ENCODE measurements around the gene UNC80. TPM values are rescaled to one million over a fixed set of nuclear protein-coding genes. Genes with fewer than 3 reads are reported as not detected.

UNC80 gene
- total and polyA plus RNA-seq, 2 of the 13 experiments (the other 11 are each of a cell fraction or from before 2014, with no cell fraction given): not detected

GRCh38 chr2:210002158-210003157 lies 230.8 kb downstream of the UNC80 start, which contains the start of gene RPE (continued):
- TF ChIP-seq ZSCAN25 (CRISPR knock-in tag; IDR thresholded peaks at IDR 0.05) (peak; percentile 57), NCOA5 (CRISPR knock-in tag; IDR thresholded peaks at IDR 0.05) (no peak), CSRNP1 (CRISPR knock-in tag; IDR thresholded peaks at IDR 0.05) (no peak; the same call in 1 of the 2 replicates), SNAI1 (CRISPR knock-in tag; IDR thresholded peaks at IDR 0.05; ENCODE audit: borderline replicate concordance) (peak; percentile 46; the same call in 1 of the 2 replicates), CEBPG (CRISPR knock-in tag; IDR thresholded peaks at IDR 0.05) (no peak; the same call in 1 of the 2 replicates), IRF2 (CRISPR knock-in tag; IDR thresholded peaks at IDR 0.05) (peak; percentile 92), TCF7L2 (IDR thresholded peaks at IDR 0.05; ENCODE audit: low read depth, low read length) (no peak), ZNF563 (CRISPR knock-in tag; IDR thresholded peaks at IDR 0.05) (peak; percentile 64; the same call in 1 of the 2 replicates), ZMYM3 (CRISPR knock-in tag; IDR thresholded peaks at IDR 0.05) (no peak; the same call in 1 of the 2 replicates), KLF15 (CRISPR knock-in tag; IDR thresholded peaks at IDR 0.05; ENCODE audit: borderline replicate concordance) (peak; percentile 34; the same call in 1 of the 2 replicates), ZNF3 (CRISPR knock-in tag; IDR thresholded peaks at IDR 0.05) (no peak), ZNF17 (CRISPR knock-in tag; IDR thresholded peaks at IDR 0.05) (no peak), EEA1 (CRISPR knock-in tag; IDR thresholded peaks at IDR 0.05; ENCODE audit: borderline replicate concordance) (no peak), RFXAP (CRISPR knock-in tag; IDR thresholded peaks at IDR 0.05; ENCODE audit: borderline replicate concordance) (peak; percentile 80), FOXM1 (CRISPR knock-in tag; IDR thresholded peaks at IDR 0.05) (no peak), DZIP1 (CRISPR knock-in tag; IDR thresholded peaks at IDR 0.05) (no peak), YEATS4 (CRISPR knock-in tag; IDR thresholded peaks at IDR 0.05; ENCODE audit: borderline replicate concordance) (peak; percentile 78), ADNP (CRISPR knock-in tag; IDR thresholded peaks at IDR 0.05) (no peak), SRY (CRISPR knock-in tag; IDR thresholded peaks at IDR 0.05) (no peak), DRAP1 (CRISPR knock-in tag; IDR thresholded peaks at IDR 0.05) (peak; percentile 74), ZNF552 (CRISPR knock-in tag; IDR thresholded peaks at IDR 0.05; ENCODE audit: borderline replicate concordance) (peak; percentile 53; the same call in 1 of the 2 replicates)
- TF ChIP-seq, protein P1, sequence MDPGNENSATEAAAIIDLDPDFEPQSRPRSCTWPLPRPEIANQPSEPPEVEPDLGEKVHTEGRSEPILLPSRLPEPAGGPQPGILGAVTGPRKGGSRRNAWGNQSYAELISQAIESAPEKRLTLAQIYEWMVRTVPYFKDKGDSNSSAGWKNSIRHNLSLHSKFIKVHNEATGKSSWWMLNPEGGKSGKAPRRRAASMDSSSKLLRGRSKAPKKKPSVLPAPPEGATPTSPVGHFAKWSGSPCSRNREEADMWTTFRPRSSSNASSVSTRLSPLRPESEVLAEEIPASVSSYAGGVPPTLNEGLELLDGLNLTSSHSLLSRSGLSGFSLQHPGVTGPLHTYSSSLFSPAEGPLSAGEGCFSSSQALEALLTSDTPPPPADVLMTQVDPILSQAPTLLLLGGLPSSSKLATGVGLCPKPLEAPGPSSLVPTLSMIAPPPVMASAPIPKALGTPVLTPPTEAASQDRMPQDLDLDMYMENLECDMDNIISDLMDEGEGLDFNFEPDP (CRISPR knock-in tag; conservative IDR thresholded peaks at IDR 0.05): 0 out of 2 replicates have a peak, but pooled peaks have one; percentile 79
